Tibial nerve (tissue), 4 donors: ENCODE results near the gene UBE2R2. TPM values are rescaled to one million over a fixed set of nuclear protein-coding genes. Genes with fewer than 3 reads are reported as not detected.

Source experiments
- DNase-seq, 2 donors: peaks; one replicate each; pipeline ENCODE4 v3.0.0-alpha.2; 2019; ENCODE audit warnings: low spot score in 2 of 2
- H3K27ac ChIP-seq, 4 donors: fragments of 200-600 bp; sonication (generic) in 3 of 4; one replicate each; pipeline ENCODE4 v1.5.1; 2017 to 2019; ENCODE audit warnings: mild to moderate bottlenecking in 1 of 4
- H3K27me3 ChIP-seq, 2 donors: fragments of 200-600 bp; sonication (generic) in 1 of 2; one replicate each; pipeline versions ENCODE4 v1.5.1 to v1.6.0; 2017 to 2019
- H3K36me3 ChIP-seq, 3 donors: fragments of 200-600 bp; sonication (generic); one replicate each; pipeline ENCODE4 v1.5.1; 2018 to 2019
- H3K4me1 ChIP-seq, 4 donors: fragments of 200-600 bp; sonication (generic) in 3 of 4; one replicate each; pipeline ENCODE4 v1.5.1; 2017 to 2019
- H3K4me3 ChIP-seq, 4 donors: fragments of 200-600 bp; sonication (generic) in 3 of 4; one replicate each; pipeline ENCODE4 v1.5.1; 2017 to 2019; ENCODE audit warnings: mild to moderate bottlenecking in 1 of 4, moderate library complexity in 1 of 4
- H3K9me3 ChIP-seq, 4 donors: fragments of 200-600 bp; sonication (generic) in 3 of 4; one replicate each; pipeline ENCODE4 v1.5.1; 2017 to 2019
- CTCF ChIP-seq, 5 experiments: fragments of 200-600 bp in 3 of 5; fragments of 450-650 bp in 2 of 5; sonication (generic) in 3 of 5; IDR thresholded peaks; one replicate each; pipeline ENCODE4 v1.5.1; 2016 to 2019; ENCODE audit warnings: antibody characterized with exemption in 5 of 5, mild to moderate bottlenecking in 3 of 5, moderate library complexity in 2 of 5
- EP300 ChIP-seq, 2 donors: sonication (generic); formaldehyde crosslinking; IDR thresholded peaks; one replicate each; pipeline ENCODE4 v1.6.1; 2017; ENCODE audit warnings: antibody characterized with exemption in 2 of 2, mild to moderate bottlenecking in 1 of 2
- POLR2A ChIP-seq, 2 donors: fragments of 450-650 bp; IDR thresholded peaks; one replicate each; pipeline ENCODE4 v1.6.1; 2017; ENCODE audit warnings: antibody characterized with exemption in 2 of 2, mild to moderate bottlenecking in 2 of 2, moderate library complexity in 2 of 2
- WGBS, 2 donors: methylation state at CpG; one replicate each; pipeline ENCODE4 v1.1.5; 2018; 5-methylcytosine and 5-hydroxymethylcytosine counted together
- total RNA-seq, 4 donors: library from RNA; depleted of rRNA; stranded (reverse); fragments of >200 nt; gene quantifications; one replicate each; pipeline ENCODE4 v1.1.0, GENCODE V29; 2016

UBE2R2 gene
- total RNA-seq, 4 donors from 2014 or later, result 23.2 to 28.4 (median 25.9) TPM

GRCh38 chr9:33934188-33934878 is 117.4 kb downstream of the UBE2R2 start:
- H3K9me3 ChIP-seq, result no peaks in the 10 kb centered on the region
- WGBS, 2 donors, result 74 to 77% methylated on average over 5 of the region's 5 CpGs
- no peak for DNase-seq
- no peak overlapping the region for H3K27ac ChIP-seq
- no peaks in the 10 kb centered on the region for H3K27me3 ChIP-seq
- H3K36me3 ChIP-seq, result peaks cover 0 to 73% (median 16%) of the 10 kb centered on the region in 3 donors
- H3K4me1 ChIP-seq, result no peaks in the 10 kb centered on the region
- H3K4me3 ChIP-seq, result no peak overlapping the region
- TF ChIP-seq EP300 (IDR thresholded peaks at IDR 0.05) (no peak), POLR2A (IDR thresholded peaks at IDR 0.05) (no peak), CTCF (IDR thresholded peaks at IDR 0.05) (no peak)

DNA sequence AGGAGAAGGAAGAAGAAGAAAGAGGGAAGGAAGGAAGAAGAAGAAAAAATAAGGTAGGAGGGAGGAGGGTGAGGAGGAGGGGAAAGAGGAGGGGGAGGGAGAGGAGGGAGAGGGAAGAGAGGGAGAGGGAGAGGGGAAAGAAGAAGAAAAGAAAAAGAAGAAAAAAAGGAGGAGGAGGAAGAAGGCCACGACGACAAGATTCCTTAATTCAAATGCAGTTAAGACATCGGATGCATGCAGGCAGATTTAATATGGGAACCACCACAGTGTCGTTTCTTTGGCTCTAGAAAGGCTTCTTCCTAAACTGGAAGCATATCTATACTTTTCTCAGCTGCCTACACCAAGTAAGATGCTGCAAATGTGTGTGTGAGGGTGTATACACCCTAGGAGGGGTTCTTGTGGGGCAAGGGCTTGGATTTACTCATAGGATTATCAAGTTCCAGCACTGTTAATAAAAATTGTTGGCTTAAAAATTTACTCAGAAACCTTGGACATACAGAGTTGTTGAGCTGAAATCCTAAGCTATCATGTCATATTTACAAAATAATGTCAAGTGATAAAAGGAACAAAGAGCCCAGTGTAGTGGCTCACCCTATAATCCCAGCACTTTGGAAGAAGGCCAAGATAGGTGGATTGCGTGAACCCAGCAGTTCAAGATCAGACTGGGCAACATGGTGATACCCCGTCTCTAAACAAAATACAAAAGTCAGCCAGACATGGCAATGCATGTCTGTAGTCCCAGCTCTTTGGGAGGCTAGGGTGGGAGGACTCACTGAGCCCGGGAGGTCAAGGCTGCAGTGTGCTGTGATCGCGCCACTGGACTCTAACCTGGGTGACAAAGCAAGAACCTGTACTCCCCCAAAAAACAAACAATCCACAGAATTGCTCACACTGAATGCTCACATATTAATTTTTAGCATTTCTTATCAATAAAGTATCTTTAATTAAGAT is 123.2 kb downstream of the UBE2R2 start:
- Histone ChIP-seq H3K4me1 (peaks cover 0 to 12% (median 1%) of the 10 kb centered on the region in 4 donors), H3K27me3 (no peaks in the 10 kb centered on the region), H3K4me3 (no peak overlapping the region), H3K36me3 (peaks cover 0 to 72% (median 0%) of the 10 kb centered on the region in 3 donors), H3K9me3 (no peaks in the 10 kb centered on the region), H3K27ac (peak overlapping the region in 2 of 4 donors; percentile 17 to 28)
- no peak for TF ChIP-seq EP300 (IDR thresholded peaks at IDR 0.05)
- no peak for TF ChIP-seq CTCF (IDR thresholded peaks at IDR 0.05)
- TF ChIP-seq POLR2A (IDR thresholded peaks at IDR 0.05), result no peak
- DNase-seq, result no peak
- WGBS, 2 donors, result 58 to 64% methylated on average over 9 of the region's 9 CpGs

DNA sequence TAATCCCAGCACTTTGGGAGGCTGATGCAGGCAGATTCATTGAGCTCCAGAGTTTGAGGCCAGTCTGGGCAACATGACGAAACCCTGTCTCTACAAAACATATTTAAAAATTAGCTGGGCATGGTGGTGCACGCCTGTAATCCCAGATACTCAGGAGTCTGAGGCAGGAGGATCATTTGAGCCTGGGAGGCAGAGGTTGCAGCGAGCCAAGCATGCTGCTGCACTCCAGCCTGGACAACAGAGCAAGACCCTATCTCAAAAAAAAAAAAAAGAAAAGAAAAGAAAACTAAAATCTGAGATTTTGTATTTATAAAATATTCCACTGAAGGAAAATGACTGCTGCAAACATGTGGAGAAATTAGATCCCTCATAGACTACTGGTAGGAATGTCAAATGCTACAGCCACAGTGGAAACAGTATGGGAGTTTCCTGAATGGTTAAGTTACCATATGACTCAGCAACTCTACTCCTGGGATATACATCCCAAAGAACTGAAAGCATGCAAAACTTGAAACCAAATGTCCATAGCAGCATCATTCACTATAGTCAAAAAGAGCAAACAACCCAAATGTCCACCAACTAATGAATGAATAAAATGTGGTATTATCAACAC is 125.6 kb downstream of the UBE2R2 start:
- 95 to 97% methylated on average over 3 of the region's 3 CpGs for WGBS, 2 donors
- no peak for DNase-seq
- H3K27me3 ChIP-seq, result no peaks in the 10 kb centered on the region
- peaks cover 0 to 75% (median 0%) of the 10 kb centered on the region in 3 donors for H3K36me3 ChIP-seq
- H3K4me1 ChIP-seq, result peaks cover 0 to 12% (median 1%) of the 10 kb centered on the region in 4 donors
- H3K9me3 ChIP-seq, result no peaks in the 10 kb centered on the region
- H3K4me3 ChIP-seq, result no peak overlapping the region
- TF ChIP-seq CTCF (IDR thresholded peaks at IDR 0.05), result no peak
- TF ChIP-seq EP300 (IDR thresholded peaks at IDR 0.05), result no peak
- H3K27ac ChIP-seq, result no peak overlapping the region

DNA sequence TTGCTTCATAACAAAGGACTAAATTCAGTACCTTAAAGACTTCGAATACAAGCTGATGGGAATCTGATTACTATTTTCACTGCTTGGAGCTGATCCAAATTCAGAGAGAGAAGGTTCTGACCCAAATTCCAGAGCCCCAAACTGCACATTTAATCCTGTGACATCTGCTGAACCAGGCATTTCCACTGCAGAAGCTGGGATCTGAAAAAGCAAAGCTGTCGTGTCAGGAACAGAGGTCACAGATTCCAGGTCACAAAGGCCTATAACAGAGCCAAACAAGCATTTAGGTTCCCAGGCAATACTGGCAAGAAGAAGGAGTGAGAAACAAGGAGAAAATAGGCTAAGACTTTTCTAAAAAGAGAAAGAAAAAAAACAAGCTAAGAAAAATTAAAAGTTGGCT is 126.4 kb downstream of the UBE2R2 start:
- Histone ChIP-seq H3K36me3 (peaks cover 0 to 74% (median 0%) of the 10 kb centered on the region in 3 donors), H3K27me3 (no peaks in the 10 kb centered on the region), H3K9me3 (no peaks in the 10 kb centered on the region), H3K27ac (no peak overlapping the region), H3K4me3 (no peak overlapping the region), H3K4me1 (peaks cover 0 to 12% (median 1%) of the 10 kb centered on the region in 4 donors)
- 13 to 32% methylated on average over 2 of the region's 2 CpGs for WGBS, 2 donors
- no peak for TF ChIP-seq POLR2A (IDR thresholded peaks at IDR 0.05)
- TF ChIP-seq EP300 (IDR thresholded peaks at IDR 0.05), result no peak
- no peak for TF ChIP-seq CTCF (IDR thresholded peaks at IDR 0.05)
- no peak for DNase-seq
